Peyer's patch (tissue), 4 donors: ENCODE data around the gene HTRA3.

ENCODE experiments used
- CTCF ChIP-seq, 6 experiments: fragments of 450-650 bp in 4 of 6; fragments of 200-600 bp in 2 of 6; sonication (generic) in 1 of 6; IDR thresholded peaks; one replicate each; pipeline ENCODE4 v1.5.1; 2017 to 2019; ENCODE audit warnings: antibody characterized with exemption in 6 of 6, mild to moderate bottlenecking in 3 of 6, moderate library complexity in 1 of 6
- POLR2A ChIP-seq, 2 donors: fragments of 450-650 bp; IDR thresholded peaks; one replicate each; pipeline ENCODE4 v1.5.1; 2017; ENCODE audit warnings: antibody characterized with exemption in 2 of 2, mild to moderate bottlenecking in 2 of 2, moderate library complexity in 2 of 2

- no peak for TF ChIP-seq POLR2A (IDR thresholded peaks at IDR 0.05)
- TF ChIP-seq CTCF (IDR thresholded peaks at IDR 0.05), result no peak
These were observed 61.4 kb downstream of the HTRA3 start for GRCh38 chr4:8330821-8331574.
